ENCODE results near the gene PARP1. TPM values are rescaled to one million over a fixed set of nuclear protein-coding genes. Genes with fewer than 3 reads are reported as not detected.

The PARP1 gene
- polyA plus RNA-seq, 3 donors, result 17.7 to 30.0 (median 23.3) TPM

DNA sequence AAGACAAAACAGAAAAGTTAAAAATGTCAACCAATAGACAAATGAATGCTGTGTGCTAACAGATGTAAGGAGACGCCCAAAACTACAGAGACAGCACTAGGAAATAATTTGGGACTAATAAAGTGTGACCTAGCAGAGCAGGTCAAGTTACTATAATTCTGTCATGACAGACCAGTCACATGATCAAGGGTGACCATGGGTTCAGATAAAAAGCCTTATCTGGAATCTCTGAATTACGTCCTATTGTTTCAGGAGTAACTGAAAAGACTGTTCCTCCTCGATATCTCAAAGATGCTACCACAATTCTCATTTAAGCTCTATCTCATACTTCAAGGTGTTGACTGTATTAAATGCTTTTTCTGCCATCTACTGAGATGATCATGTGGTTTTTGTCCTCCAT, 31.6 kb downstream of the PARP1 start:
- intact Hi-C loops (cut with micrococcal nuclease), result no loop called here
- H3K9me3 ChIP-seq (replicated peaks in 1 of 2; ENCODE audit: control insufficient read depth in 1 of 2, insufficient read depth in 1 of 2, low read length in 2 of 2), result no peaks in the 10 kb centered on the region
- no peaks in the 10 kb centered on the region for H3K79me2 ChIP-seq (ENCODE audit: insufficient read depth, low read length)
- H3K9me3 Mint-ChIP-seq, result no peaks in the 10 kb centered on the region
- no peak overlapping the region for H3K27ac Mint-ChIP-seq
- no peaks in the 10 kb centered on the region for H4K20me1 ChIP-seq (ENCODE audit: insufficient read depth, low read length)
- no peaks in the 10 kb centered on the region for H3K4me1 ChIP-seq (ENCODE audit: control insufficient read depth in 1 of 2, insufficient read depth in 2 of 2, low read length in 2 of 2)
- no peaks in the 10 kb centered on the region for H3K4me1 Mint-ChIP-seq
- TF ChIP-seq, protein P1, sequence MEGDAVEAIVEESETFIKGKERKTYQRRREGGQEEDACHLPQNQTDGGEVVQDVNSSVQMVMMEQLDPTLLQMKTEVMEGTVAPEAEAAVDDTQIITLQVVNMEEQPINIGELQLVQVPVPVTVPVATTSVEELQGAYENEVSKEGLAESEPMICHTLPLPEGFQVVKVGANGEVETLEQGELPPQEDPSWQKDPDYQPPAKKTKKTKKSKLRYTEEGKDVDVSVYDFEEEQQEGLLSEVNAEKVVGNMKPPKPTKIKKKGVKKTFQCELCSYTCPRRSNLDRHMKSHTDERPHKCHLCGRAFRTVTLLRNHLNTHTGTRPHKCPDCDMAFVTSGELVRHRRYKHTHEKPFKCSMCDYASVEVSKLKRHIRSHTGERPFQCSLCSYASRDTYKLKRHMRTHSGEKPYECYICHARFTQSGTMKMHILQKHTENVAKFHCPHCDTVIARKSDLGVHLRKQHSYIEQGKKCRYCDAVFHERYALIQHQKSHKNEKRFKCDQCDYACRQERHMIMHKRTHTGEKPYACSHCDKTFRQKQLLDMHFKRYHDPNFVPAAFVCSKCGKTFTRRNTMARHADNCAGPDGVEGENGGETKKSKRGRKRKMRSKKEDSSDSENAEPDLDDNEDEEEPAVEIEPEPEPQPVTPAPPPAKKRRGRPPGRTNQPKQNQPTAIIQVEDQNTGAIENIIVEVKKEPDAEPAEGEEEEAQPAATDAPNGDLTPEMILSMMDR (IDR thresholded peaks at IDR 0.05), result no peak
- no peak overlapping the region for H3K4me2 ChIP-seq (replicated peaks; ENCODE audit: extremely low read depth, low read length, poor library complexity, severe bottlenecking)
- WGBS (ENCODE audit: insufficient coverage), result 86% methylated on average over 1 of the region's 3 CpGs
- no peaks in the 10 kb centered on the region for H3K27me3 ChIP-seq (ENCODE audit: control insufficient read depth in 2 of 2, insufficient read depth in 2 of 2, low read length in 2 of 2)
- H3K36me3 Mint-ChIP-seq, result peaks cover 97 to 100% of the 10 kb centered on the region in 2 donors
- H2AFZ ChIP-seq (ENCODE audit: insufficient read depth, low read depth, low read length, poor library complexity, severe bottlenecking), result no peak overlapping the region
- no peak overlapping the region for H3K4me3 ChIP-seq (replicated peaks in 1 of 3; ENCODE audit: low read depth in 2 of 3, low read length in 3 of 3)
- no peak overlapping the region for H3K9ac ChIP-seq (ENCODE audit: insufficient read depth, low read length, poor library complexity, severe bottlenecking)
- peaks cover 0 to 2% (median 1%) of the 10 kb centered on the region in 3 donors for H3K27me3 Mint-ChIP-seq (ENCODE audit: low read depth in 3 of 3)
- no peak overlapping the region for H3K4me3 Mint-ChIP-seq
- H3K27ac ChIP-seq (ENCODE audit: low read depth in 1 of 2, low read length in 2 of 2), result no peak overlapping the region
- peaks cover 96 to 100% of the 10 kb centered on the region in 2 donors for H3K36me3 ChIP-seq (replicated peaks in 1 of 2; ENCODE audit: control insufficient read depth in 1 of 2, insufficient read depth in 2 of 2, low read length in 2 of 2)
- no peak for DNase-seq

DNA sequence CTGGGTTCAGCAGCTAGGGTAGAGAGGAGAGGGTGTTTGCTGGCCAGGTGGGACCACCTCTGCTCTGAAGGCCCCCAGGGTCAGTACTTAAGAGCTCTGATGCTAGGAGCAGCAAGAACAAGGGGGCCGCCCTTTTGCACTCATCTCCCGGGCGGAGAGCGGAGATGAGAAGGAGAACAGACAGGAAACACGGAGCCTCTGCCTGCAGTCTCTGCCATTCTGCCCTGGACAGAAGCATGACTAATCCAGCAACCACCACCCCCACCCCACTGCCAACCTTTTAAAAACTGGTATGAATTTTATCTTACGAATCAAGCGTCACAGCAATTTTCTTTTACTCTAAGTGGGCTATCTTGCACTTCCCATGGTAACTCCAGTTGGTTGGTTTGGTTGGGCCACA, 34.5 kb downstream of the PARP1 start:
- H3K27me3 ChIP-seq (ENCODE audit: control insufficient read depth in 2 of 2, insufficient read depth in 2 of 2, low read length in 2 of 2), result no peaks in the 10 kb centered on the region
- H3K4me1 ChIP-seq (ENCODE audit: control insufficient read depth in 1 of 2, insufficient read depth in 2 of 2, low read length in 2 of 2), result no peaks in the 10 kb centered on the region
- no peak overlapping the region for H3K4me2 ChIP-seq (replicated peaks; ENCODE audit: extremely low read depth, low read length, poor library complexity, severe bottlenecking)
- Mint-ChIP-seq H3K9me3 (no peaks in the 10 kb centered on the region), H3K27me3 (ENCODE audit: low read depth in 3 of 3) (peaks cover 0 to 2% (median 1%) of the 10 kb centered on the region in 3 donors), H3K4me3 (no peak overlapping the region), H3K27ac (no peak overlapping the region), H3K4me1 (peaks cover 1% of the 10 kb centered on the region), H3K36me3 (peaks cover 94 to 100% of the 10 kb centered on the region in 2 donors)
- DNase-seq, result no peak
- H3K36me3 ChIP-seq (replicated peaks in 1 of 2; ENCODE audit: control insufficient read depth in 1 of 2, insufficient read depth in 2 of 2, low read length in 2 of 2), result peaks cover 92 to 100% of the 10 kb centered on the region in 2 donors
- H4K20me1 ChIP-seq (ENCODE audit: insufficient read depth, low read length), result no peaks in the 10 kb centered on the region
- WGBS (ENCODE audit: insufficient coverage), result 82% methylated on average over 4 of the region's 7 CpGs
- no peak overlapping the region for H3K4me3 ChIP-seq (replicated peaks in 1 of 3; ENCODE audit: low read depth in 2 of 3, low read length in 3 of 3)
- H3K27ac ChIP-seq (ENCODE audit: low read depth in 1 of 2, low read length in 2 of 2), result no peak overlapping the region
- TF ChIP-seq, protein P1 (IDR thresholded peaks at IDR 0.05), result no peak
- H3K79me2 ChIP-seq (ENCODE audit: insufficient read depth, low read length), result no peaks in the 10 kb centered on the region
- H3K9ac ChIP-seq (ENCODE audit: insufficient read depth, low read length, poor library complexity, severe bottlenecking), result no peak overlapping the region
- no peak overlapping the region for H2AFZ ChIP-seq (ENCODE audit: insufficient read depth, low read depth, low read length, poor library complexity, severe bottlenecking)
- intact Hi-C loops (cut with micrococcal nuclease), result no loop called here
- no peaks in the 10 kb centered on the region for H3K9me3 ChIP-seq (replicated peaks in 1 of 2; ENCODE audit: control insufficient read depth in 1 of 2, insufficient read depth in 1 of 2, low read length in 2 of 2)

All from CD14-positive monocyte (primary cell).